IMR-90 (cell line): Measurements from ENCODE around the gene GUCY2D. TPM values are rescaled to one million over a fixed set of nuclear protein-coding genes. Genes with fewer than 3 reads are reported as not detected.

Source experiments
- ATAC-seq: fragments of 200-7000 bp; cut with Tn5 transposase; 2 replicates; pipeline ENCODE4 v1.9.1; 2020; ENCODE audit warnings: low read depth, mild to moderate bottlenecking, moderate library complexity
- BruUV-seq: library from RNA; stranded (reverse); fragments of 400-500 nt; replicated peaks from 2 replicates; lab custom pipeline; 2021; lab: Mats Ljungman, UMichigan
- CTCF ChIA-PET: fragments of 300-600 bp; formaldehyde crosslinking; extraction: SDS; loops from one replicate; lab custom pipeline; 2021; ENCODE audit warnings: antibody characterized with exemption; lab: Yijun Ruan, JAX
- POLR2A ChIA-PET: fragments of 300-600 bp; sonication (Branson Sonifier 250); formaldehyde crosslinking; loops from one replicate; lab custom pipeline; 2022; ENCODE audit warnings: antibody characterized with exemption; ENCODE audit not compliant: unreplicated experiment; lab: Charles Lee
- DNase-seq: peaks from one replicate; pipeline ENCODE4 v3.0.0; 2013
- H2AFZ ChIP-seq: replicated peaks from 2 replicates; pipeline ENCODE3; 2013; ENCODE audit warnings: low read length, mild to moderate bottlenecking; ENCODE audit not compliant: poor library complexity
- H2AK5ac ChIP-seq: 2 replicates; pipeline ENCODE4 v1.6.1; 2013; ENCODE audit warnings: low read depth, low read length, inconsistent platforms
- H2AK9ac ChIP-seq: replicated peaks from 2 replicates; pipeline ENCODE3; 2013; ENCODE audit warnings: mild to moderate bottlenecking, low read depth, low read length, moderate library complexity; ENCODE audit not compliant: poor library complexity
- H2BK120ac ChIP-seq: 2 replicates; pipeline ENCODE4 v1.6.1; 2013; ENCODE audit warnings: low read depth, low read length, inconsistent platforms
- H2BK15ac ChIP-seq: 3 replicates; pipeline ENCODE4 v1.6.1; 2013; ENCODE audit warnings: low read depth, low read length, inconsistent platforms
- H2BK20ac ChIP-seq: 2 replicates; pipeline ENCODE4 v1.6.1; 2013; ENCODE audit warnings: low read depth, mild to moderate bottlenecking, inconsistent platforms, low read length, moderate library complexity
- H2BK5ac ChIP-seq: 2 replicates; pipeline ENCODE4 v1.6.1; 2013; ENCODE audit warnings: mild to moderate bottlenecking, low read depth, low read length, inconsistent platforms; ENCODE audit not compliant: poor library complexity, severe bottlenecking
- H3K14ac ChIP-seq: replicated peaks from 2 replicates; pipeline ENCODE4 v1.6.1; 2013; ENCODE audit warnings: low read depth, low read length, inconsistent platforms
- H3K18ac ChIP-seq: 2 replicates; pipeline ENCODE4 v1.6.1; 2013; ENCODE audit warnings: low read depth, low read length, control low read depth
- H3K23ac ChIP-seq: 2 replicates; pipeline ENCODE4 v1.6.1; 2013; ENCODE audit warnings: low read depth, low read length, inconsistent platforms
- H3K27ac ChIP-seq: 2 replicates; pipeline ENCODE4 v1.5.1; 2013; ENCODE audit warnings: mild to moderate bottlenecking, control low read depth, low read length; ENCODE audit not compliant: insufficient read depth
- H3K27me3 ChIP-seq: 2 replicates; pipeline ENCODE4 v1.6.1; 2013; ENCODE audit warnings: low read length; ENCODE audit not compliant: control insufficient read depth, insufficient read depth
- H3K36me3 ChIP-seq: 2 replicates; pipeline ENCODE4 v1.6.1; 2013; ENCODE audit warnings: low read length, mixed read lengths; ENCODE audit not compliant: control insufficient read depth, insufficient read depth
- H3K4ac ChIP-seq: 2 replicates; pipeline ENCODE4 v1.6.1; 2013; ENCODE audit warnings: low read depth, low read length, inconsistent platforms
- H3K4me1 ChIP-seq: 2 replicates; pipeline ENCODE4 v1.6.1; 2013; ENCODE audit warnings: low read length, mixed read lengths; ENCODE audit not compliant: control insufficient read depth, insufficient read depth
- H3K4me2 ChIP-seq: 2 replicates; pipeline ENCODE4 v1.6.1; 2013; ENCODE audit warnings: low read depth, mild to moderate bottlenecking, control low read depth, low read length, moderate library complexity
- H3K4me3 ChIP-seq: 2 replicates; pipeline ENCODE4 v1.5.1; 2013; ENCODE audit warnings: low read depth, mild to moderate bottlenecking, control low read depth, low read length, moderate library complexity; ENCODE audit not compliant: insufficient read depth
- H3K56ac ChIP-seq: 2 replicates; pipeline ENCODE4 v1.6.1; 2013; ENCODE audit warnings: low read length, inconsistent platforms; ENCODE audit not compliant: insufficient read depth; ENCODE audit errors: extremely low read depth
- H3K79me1 ChIP-seq, 2 experiments: 2 replicates each; pipeline ENCODE4 v1.6.1; 2013; ENCODE audit warnings: low read length in 2 of 2, inconsistent platforms in 1 of 2, low read depth in 1 of 2
- H3K9ac ChIP-seq: 2 replicates; pipeline ENCODE4 v1.6.1; 2013; ENCODE audit warnings: low read depth, low read length, control low read depth
- H3K9me1 ChIP-seq: 2 replicates; pipeline ENCODE4 v1.6.1; 2013; ENCODE audit warnings: low read length, inconsistent platforms; ENCODE audit not compliant: insufficient read depth
- H3K9me3 ChIP-seq: 2 replicates; pipeline ENCODE4 v1.6.1; 2013; ENCODE audit warnings: low read length; ENCODE audit not compliant: control insufficient read depth, insufficient read depth
- H4K20me1 ChIP-seq: 2 replicates; pipeline ENCODE4 v1.6.1; 2013; ENCODE audit warnings: low read length, inconsistent platforms; ENCODE audit not compliant: insufficient read depth
- H4K5ac ChIP-seq: 2 replicates; pipeline ENCODE4 v1.6.1; 2013; ENCODE audit warnings: mild to moderate bottlenecking, low read depth, low read length, control low read depth
- H4K8ac ChIP-seq, 2 experiments: 2 replicates each; pipeline ENCODE4 v1.6.1; 2013; ENCODE audit warnings: low read depth in 2 of 2, low read length in 2 of 2, control low read depth in 1 of 2, inconsistent platforms in 1 of 2
- H4K91ac ChIP-seq: 2 replicates; pipeline ENCODE4 v1.6.1; 2013; ENCODE audit warnings: low read depth, low read length, inconsistent platforms; ENCODE audit not compliant: insufficient read depth
- CTCF ChIP-seq: conservative IDR thresholded peaks from 2 replicates; pipeline ENCODE4 v1.5.1; 2012; ENCODE audit warnings: mild to moderate bottlenecking, low read depth, low read length, improper control_type of control experiment
- RAD21 ChIP-seq: IDR thresholded peaks from 2 replicates; pipeline ENCODE4 v1.6.1; 2012; ENCODE audit warnings: low read length, improper control_type of control experiment
- RCOR1 ChIP-seq: IDR thresholded peaks from 2 replicates; pipeline ENCODE4 v1.6.1; 2012; ENCODE audit warnings: mild to moderate bottlenecking, low read length, improper control_type of control experiment; ENCODE audit not compliant: insufficient replicate concordance
- SMC3 ChIP-seq: fragments of 150-350 bp; IDR thresholded peaks from 2 replicates; pipeline ENCODE4 v1.6.1; 2016; ENCODE audit warnings: low read depth, mild to moderate bottlenecking, antibody characterized with exemption, low read length, moderate library complexity
- WGBS, 2 experiments: methylation state at CpG; one replicate each; pipeline versions ENCODE4 v1.1.5 to v1.1.7; 2013; ENCODE audit warnings: missing lambda C conversion rate in 2 of 2; ENCODE audit not compliant: insufficient read length in 1 of 2; ENCODE audit errors: extremely low coverage in 2 of 2; 5-methylcytosine and 5-hydroxymethylcytosine counted together
- dilution Hi-C: fragments of 300-500 bp; cut with HindIII; formaldehyde crosslinking; loops from one replicate; pipeline ENCODE4 v1.14.3; 2018; ENCODE audit warnings: low sequenced_read_pairs; ENCODE audit not compliant: unreplicated experiment
- in situ Hi-C: fragments of 300-500 bp; cut with MboI; formaldehyde crosslinking; loops from 3 replicates; pipeline ENCODE4 v1.14.3; 2019; ENCODE audit warnings: low sequenced_read_pairs, inconsistent platforms, mixed read lengths
- intact Hi-C: fragments of 100-400 bp; cut with micrococcal nuclease; formaldehyde crosslinking; loops from 2 replicates; pipeline ENCODE4 v1.10.0; 2022
- polyA plus RNA-seq, 3 experiments: library from polyadenylated mRNA; depleted of rRNA; stranded (reverse); fragments of >200 nt; gene quantifications; 2 replicates each; pipeline ENCODE4 v1.2.3, GENCODE V29; 2012; ENCODE audit warnings: low replicate concordance in 1 of 3
- total RNA-seq: library from RNA; depleted of rRNA; stranded (reverse); fragments of >200 nt; gene quantifications from 2 replicates; pipeline ENCODE4 v1.2.3, GENCODE V29; 2012

GUCY2D gene
- total and polyA plus RNA-seq, 2 of the 4 experiments (the other 2 are of a cell fraction), result 0.03 TPM; not detected in 1

- Histone ChIP-seq H3K4me3 (no peak overlapping the region), H2BK5ac (no peak overlapping the region), H3K56ac (no peak overlapping the region), H3K9me1 (no peaks in the 10 kb centered on the region), H3K4ac (no peak overlapping the region), H3K9me3 (no peaks in the 10 kb centered on the region), H2AK5ac (no peak overlapping the region), H4K8ac (no peak overlapping the region), H2BK15ac (no peak overlapping the region), H2BK120ac (no peak overlapping the region), H3K4me1 (peaks cover 3% of the 10 kb centered on the region; the same call in 1 of the 2 replicates), H4K91ac (no peak overlapping the region), H3K79me1 (no peaks in the 10 kb centered on the region), H2AK9ac (no peak overlapping the region), H3K4me2 (peak overlapping the region; percentile 1; the same call in 1 of the 2 replicates), H3K36me3 (no peaks in the 10 kb centered on the region), H3K14ac (no peak overlapping the region), H4K20me1 (no peaks in the 10 kb centered on the region), H3K23ac (no peak overlapping the region), H2AFZ (peak overlapping the region; percentile 29), H4K5ac (no peak overlapping the region), H3K27ac (no peak overlapping the region), H3K9ac (no peak overlapping the region), H2BK20ac (no peak overlapping the region), H3K27me3 (peaks cover 78% of the 10 kb centered on the region), H3K18ac (no peak overlapping the region)
- TF ChIP-seq SMC3 (0 out of 2 replicates have a peak, but pooled peaks have one; percentile 16), RAD21 (peak; percentile 30; the same call in 1 of the 2 replicates), RCOR1 (no peak), CTCF (peak; percentile 48)
- dilution Hi-C loops (no loop called here), intact Hi-C loops (no loop called here), in situ Hi-C loops (no loop called here)
- CTCF ChIA-PET, result interaction anchor here (1.0 kb wide), 1 partner anchor 24 kb away, joined by 3 read pairs; no protein-coding TSS in a partner anchor
- DNase-seq, result no peak
- peak; percentile 66 for ATAC-seq
- POLR2A ChIA-PET, result no interaction called here
- no TSS peak for BruUV-seq
- WGBS, 2 experiments, result 80% methylated on average over 1 of the region's 12 CpGs; no CpG with 5 or more reads in 1 of the 2 experiments
Measured at GRCh38 chr17:8016632-8017424, 14.4 kb downstream of the GUCY2D start.
